Left cardiac atrium (tissue), 4 donors: ENCODE results near the gene COL25A1. TPM values are rescaled to one million over a fixed set of nuclear protein-coding genes. Genes with fewer than 3 reads are reported as not detected.
"Not testable (repeated sequence)": the region's sequence is repeated elsewhere in the genome, so short reads cannot be mapped to it uniquely, and the experiment has no call there.

Experiments
- ATAC-seq, 2 donors: fragments of 200-7000 bp; cut with Tn5 transposase; one replicate each; pipeline ENCODE4 v1.9.1; 2020; ENCODE audit warnings: mild to moderate bottlenecking in 2 of 2, moderate library complexity in 2 of 2
- DNase-seq: peaks from one replicate; pipeline ENCODE4 v3.0.0-alpha.2; 2020
- intact Hi-C, 2 donors: fragments of 100-400 bp; cut with DNase I; formaldehyde crosslinking; loops; one replicate each; pipeline versions ENCODE4 v1.14.1 to v1.15.1; 2022 to 2023
- total RNA-seq, 2 donors: library from RNA; stranded (reverse); fragmentation: NEBNext Ultra II Directional; extraction: Animal tissue kit (Norgen Biotek cat#: 25700); gene quantifications; one replicate each; pipeline ENCODE4 v1.2.1, GENCODE V29; 2021
- donor health status: DM: no; HTN: yes; CAD: no.
- donor health status: DM: no; HTN: yes; CAD: no; lungs with severe emphysema.
- donor health status: DM: yes; HTN: yes; CAD: no.
- donor health status: Dilated cardiomyopathy.

COL25A1 gene
- total RNA-seq, 2 donors from 2014 or later: 0.74 to 1.5 TPM

DNA sequence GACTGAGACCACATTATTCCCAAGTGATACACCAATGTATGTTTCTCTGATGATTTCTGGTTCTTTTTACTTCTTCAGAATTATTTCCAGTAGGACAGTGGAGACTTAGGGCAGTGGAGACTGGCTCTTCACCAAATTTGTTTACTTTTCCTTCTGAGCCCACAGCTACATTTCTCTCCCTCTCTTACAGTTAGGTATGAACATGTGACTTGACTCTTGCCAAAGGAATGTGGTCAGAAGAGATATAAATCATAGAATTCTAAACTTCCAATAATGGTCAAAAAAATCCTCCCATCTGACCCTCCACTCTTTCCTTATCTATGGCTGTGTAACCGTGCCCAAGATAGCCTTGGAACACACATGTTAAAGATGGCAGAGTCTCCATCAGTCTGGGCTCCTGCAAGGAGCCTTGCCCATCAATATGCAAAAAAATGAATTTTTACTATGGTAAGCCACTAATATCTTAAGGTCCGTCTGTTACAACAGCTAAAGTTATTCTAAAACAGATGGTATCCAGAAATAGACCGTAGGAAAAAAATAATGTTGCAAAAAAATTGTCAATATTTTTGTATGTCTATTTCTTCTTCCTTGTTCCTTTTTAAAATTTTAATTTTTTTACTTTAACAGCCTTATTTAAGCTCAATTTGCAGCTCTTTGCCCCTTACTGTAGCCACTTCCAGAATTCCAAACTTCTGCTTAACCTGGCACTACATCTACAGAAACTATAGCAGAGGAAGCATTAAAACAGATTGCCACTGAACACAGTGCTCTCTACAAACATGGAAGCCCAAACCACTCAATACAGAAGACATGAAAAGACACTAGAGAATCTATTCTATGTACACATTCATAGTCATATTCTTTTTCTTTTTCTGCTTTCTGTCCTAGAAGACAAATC, 260.7 kb downstream of the COL25A1 start:
- ATAC-seq: no peak

GRCh38 chr4:109040441-109040840, 262.0 kb downstream of the COL25A1 start:
- no peak for DNase-seq
- intact Hi-C loops: no loop called here
- no peak for ATAC-seq

More for the DNA sequence above, 260.7 kb downstream of the COL25A1 start:
- intact Hi-C loops: no loop called here
- no peak for DNase-seq

GRCh38 chr4:109037026-109037425, 265.4 kb downstream of the COL25A1 start:
- DNase-seq: no peak
- intact Hi-C loops: no loop called here
- no peak for ATAC-seq

GRCh38 chr4:109033993-109034392, 268.5 kb downstream of the COL25A1 start:
- intact Hi-C loops: no loop called here
- no peak for DNase-seq
- ATAC-seq: no peak

DNA sequence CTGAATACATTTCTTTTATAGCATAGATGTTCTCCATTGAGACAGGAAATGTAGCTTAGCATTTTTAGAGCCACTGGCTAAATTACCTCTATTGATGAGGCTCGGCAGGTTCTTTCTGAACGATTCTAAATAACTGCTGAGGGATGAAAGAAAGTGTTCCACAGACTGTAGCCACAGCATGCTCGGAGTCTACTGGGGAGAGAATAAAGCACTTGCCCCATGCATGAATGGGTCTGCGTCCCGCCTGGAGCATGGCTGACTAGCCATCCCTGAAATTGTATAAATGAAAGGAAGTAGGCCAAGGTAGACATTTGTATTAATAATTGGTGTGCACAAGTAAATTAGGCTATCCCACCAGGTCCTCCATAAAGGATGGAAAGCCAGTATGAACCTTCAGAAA, 269.8 kb downstream of the COL25A1 start:
- intact Hi-C loops: no loop called here
- ATAC-seq: no peak
- no peak for DNase-seq

GRCh38 chr4:109029987-109030386, 272.5 kb downstream of the COL25A1 start:
- no peak for DNase-seq
- intact Hi-C loops: no loop called here
- ATAC-seq: no peak

- DNase-seq: no peak
- ATAC-seq: no peak
- intact Hi-C loops: no loop called here
Observed at GRCh38 chr4:109027016-109027500, 275.4 kb downstream of the COL25A1 start.

DNA sequence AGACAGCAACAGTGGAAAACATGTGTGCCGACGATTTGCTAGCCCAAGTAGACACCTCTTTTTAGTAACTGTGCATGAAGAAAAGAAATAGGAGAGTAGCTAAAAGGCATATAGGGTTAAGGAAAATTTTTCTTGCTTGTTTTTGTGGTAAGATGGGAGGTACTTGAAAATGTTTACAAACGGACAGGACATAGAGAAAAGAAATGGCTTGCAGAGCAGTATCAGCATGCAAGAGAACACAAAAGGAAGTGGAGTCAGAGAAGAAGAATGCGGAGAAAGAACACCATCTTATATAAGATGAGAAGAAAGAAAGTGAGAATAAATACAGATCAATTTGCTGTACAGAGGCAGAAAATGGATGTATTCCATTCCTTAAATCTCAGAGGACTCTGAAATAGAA, 275.9 kb downstream of the COL25A1 start:
- intact Hi-C loops: no loop called here
- DNase-seq (no peak), ATAC-seq (no peak)

DNA sequence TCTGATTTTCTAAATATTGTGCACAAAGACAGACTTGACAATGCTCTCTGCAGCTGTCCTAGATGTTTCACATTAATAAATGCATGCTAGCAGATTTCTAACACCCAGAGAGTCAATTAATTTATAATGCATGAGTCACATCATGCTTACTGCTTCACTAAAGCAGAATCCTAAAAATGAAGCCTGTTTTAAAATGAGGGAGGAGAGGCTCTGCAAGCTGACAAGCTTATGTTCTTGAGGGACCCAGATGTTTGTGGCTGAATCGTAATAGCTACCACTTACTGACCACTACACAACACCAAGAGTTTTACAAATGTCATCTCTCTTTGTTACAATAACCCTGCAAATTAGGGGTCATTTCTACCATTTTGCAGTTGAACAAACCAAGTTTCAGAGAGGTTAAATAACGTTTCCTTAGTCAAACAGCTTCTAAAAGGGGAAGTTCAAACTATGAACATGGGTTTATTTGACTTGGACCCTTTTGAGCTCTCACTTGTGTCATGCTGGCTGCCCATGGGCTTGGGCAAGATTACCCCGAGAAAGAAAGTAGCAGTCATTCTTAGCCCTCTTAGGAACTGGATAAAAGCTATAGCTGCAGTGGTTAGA, 276.9 kb downstream of the COL25A1 start:
- ATAC-seq (no peak), DNase-seq (no peak)
- intact Hi-C loops: no loop called here

DNA sequence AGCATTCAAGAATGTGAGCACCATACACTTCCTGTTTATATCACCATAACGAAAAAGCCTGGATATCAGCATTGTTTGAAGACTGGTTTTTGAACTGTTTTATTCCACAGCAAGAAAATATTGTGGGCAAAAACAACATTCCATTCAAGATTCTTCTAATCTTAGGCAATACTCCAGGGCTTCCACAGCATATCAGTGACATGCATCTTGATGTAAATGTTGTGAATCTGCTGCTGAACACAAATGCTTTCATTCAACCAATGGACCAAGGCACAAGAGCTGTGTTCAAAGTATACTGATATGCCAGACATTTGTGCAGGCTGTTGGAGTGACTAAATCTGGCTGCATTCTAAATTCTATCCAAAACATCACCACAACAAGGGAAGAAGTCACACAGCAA, 279.5 kb downstream of the COL25A1 start:
- intact Hi-C loops: no loop called here
- ATAC-seq: no peak

DNA sequence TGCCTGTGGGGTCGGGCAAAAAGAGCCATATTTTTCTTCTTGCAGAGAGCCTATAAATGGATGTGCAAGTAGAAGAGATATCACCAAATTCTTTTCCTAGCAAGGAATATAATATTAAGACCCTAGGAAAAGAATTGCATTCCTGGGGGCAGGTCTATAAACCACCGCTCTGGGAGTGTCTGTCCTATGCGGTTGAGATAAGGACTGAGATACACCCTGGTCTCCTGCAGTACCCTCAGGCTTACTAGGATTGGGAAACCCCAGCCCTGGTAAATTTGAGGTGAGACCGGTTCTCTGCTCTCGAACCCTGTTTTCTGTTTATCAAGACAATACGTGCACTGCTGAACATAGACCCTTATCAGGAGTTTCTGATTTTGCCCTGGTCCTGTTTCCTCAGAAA, 280.8 kb downstream of the COL25A1 start:
- intact Hi-C loops, ATAC-seq: not testable (repeated sequence)

More for the DNA sequence above, 279.5 kb downstream of the COL25A1 start:
- no peak for DNase-seq

GRCh38 chr4:109020861-109021260, 281.6 kb downstream of the COL25A1 start:
- no peak for DNase-seq
- intact Hi-C loops: no loop called here
- ATAC-seq: no peak

More for the DNA sequence above, 280.8 kb downstream of the COL25A1 start:
- not testable (repeated sequence) for DNase-seq

GRCh38 chr4:109016200-109016599, 286.3 kb downstream of the COL25A1 start:
- ATAC-seq: no peak
- intact Hi-C loops: no loop called here
- no peak for DNase-seq

DNA sequence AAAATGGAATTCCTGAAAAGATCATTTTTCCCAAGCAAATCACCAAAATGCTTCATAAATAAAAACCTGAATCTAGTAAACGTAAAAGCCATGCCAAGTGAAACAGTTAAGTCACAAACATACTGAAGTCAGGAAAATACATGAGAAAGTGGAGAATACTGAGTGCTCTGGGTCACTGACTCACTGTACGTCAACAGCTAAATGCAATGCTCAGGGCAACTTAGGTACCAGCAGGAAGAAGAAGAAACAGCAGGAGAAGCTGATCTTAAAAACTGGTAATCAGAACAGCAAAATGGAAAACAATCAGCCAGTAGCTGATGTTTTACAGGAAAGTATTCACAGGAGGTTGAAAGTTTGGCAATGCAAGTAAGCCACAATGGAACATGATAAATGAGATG, 287.0 kb downstream of the COL25A1 start:
- ATAC-seq (no peak), DNase-seq (no peak)
- intact Hi-C loops: no loop called here

GRCh38 chr4:109014593-109015412, 287.7 kb downstream of the COL25A1 start:
- no peak for ATAC-seq
- no peak for DNase-seq
- intact Hi-C loops: no loop called here

DNA sequence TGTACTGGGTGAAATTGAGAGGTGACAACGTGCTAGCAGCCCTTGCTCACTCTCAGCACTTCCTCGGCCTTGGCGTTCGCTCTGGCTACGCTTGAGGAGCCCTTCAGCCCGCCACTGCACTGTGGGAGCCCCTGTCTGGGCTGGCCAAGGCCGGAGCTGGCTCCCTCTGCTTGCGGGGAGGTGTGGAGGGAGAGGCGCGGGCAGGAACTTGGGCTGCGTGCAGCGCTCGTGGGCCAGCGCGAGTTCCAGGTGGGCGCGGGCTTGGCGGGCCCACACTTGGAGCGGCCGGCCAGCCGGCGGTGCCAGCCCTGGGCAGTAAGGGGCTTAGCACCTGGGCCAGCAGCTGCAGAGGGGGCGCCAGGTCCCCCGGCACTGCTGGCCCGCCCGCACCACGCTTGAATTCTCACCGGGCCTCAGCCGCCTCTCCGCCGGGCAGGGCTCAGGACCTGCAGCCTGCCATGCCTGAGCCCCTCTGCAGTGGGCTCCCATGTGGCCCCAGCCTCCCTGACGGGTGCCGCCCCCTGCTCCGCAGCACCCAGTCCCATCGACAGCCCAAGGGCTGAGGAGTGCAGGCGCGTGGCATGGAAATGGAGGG, 290.1 kb downstream of the COL25A1 start:
- ATAC-seq (no peak), DNase-seq (no peak)
- intact Hi-C loops: no loop called here

DNA sequence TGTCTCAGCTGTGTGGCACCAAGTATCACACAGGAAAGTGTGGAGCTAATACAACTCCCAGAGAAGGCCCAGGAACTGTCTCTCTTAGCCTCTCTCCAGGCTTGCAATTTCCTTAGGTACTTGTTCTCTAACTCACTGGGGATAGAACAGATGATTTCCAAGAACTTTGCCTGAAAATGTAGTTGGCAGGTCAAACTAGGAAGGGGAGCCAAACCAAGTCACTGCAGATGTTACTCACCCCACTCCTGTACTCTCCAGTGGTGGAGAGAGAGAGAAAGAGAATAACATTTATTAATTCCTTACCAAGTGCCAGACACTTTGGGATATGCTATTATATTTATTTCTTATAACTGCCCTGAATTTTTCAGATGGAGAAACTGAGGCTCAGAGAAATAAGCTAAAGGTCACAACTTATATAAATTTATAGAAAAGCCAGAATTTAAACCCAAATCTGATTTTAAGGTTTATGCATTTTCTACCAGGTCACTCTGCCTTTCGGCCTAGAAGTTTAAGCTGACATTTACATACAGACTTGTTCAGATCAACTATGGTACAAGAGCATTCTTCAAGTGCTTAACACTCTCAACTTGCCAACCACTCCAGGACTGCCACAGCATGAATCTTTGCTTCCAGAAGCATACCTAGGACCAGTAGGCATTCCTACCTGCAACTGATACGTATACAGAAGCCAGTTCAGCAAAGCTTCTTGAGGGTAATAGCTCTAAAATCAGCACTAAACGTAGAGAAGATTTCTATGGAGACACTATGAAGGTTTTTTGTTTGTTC, 291.0 kb downstream of the COL25A1 start:
- intact Hi-C loops: no loop called here
- peak in 1 of 2 donors; percentile 58 for ATAC-seq
- no peak for DNase-seq

GRCh38 chr4:109010521-109010920, 291.9 kb downstream of the COL25A1 start:
- intact Hi-C loops: no loop called here
- peak in 1 of 2 donors; percentile 45 for ATAC-seq

More at GRCh38 chr4:109010521-109010920, 291.9 kb downstream of the COL25A1 start:
- no peak for DNase-seq
